SK-N-SH (cell line): ENCODE data around the gene UVRAG. TPM values are rescaled to one million over a fixed set of nuclear protein-coding genes. Genes with fewer than 3 reads are reported as not detected.

Experiments
- CTCF ChIA-PET: fragments of 300-600, 350-600 bp; formaldehyde crosslinking; extraction: SDS; loops from one replicate; lab custom pipeline; 2021; lab: Yijun Ruan, JAX
- POLR2A ChIA-PET: fragments of 350-600 bp; sonication (Branson Sonifier 250); formaldehyde crosslinking; extraction: SDS; loops from one replicate; lab custom pipeline; 2020; ENCODE audit warnings: antibody characterized with exemption, inconsistent platforms; lab: Yijun Ruan, JAX
- DNase-seq: peaks from one replicate; pipeline ENCODE4 v3.0.0; 2012
- H2AFZ ChIP-seq: fragments of 200-600 bp; sonication (generic); 2 replicates; pipeline ENCODE4 v1.8.1; 2016; ENCODE audit warnings: antibody characterized with exemption, mild to moderate bottlenecking, low read depth
- H3F3A ChIP-seq: fragments of 200-600 bp; sonication (generic); replicated peaks from 2 replicates; pipeline ENCODE3; 2016; ENCODE audit warnings: antibody characterized with exemption, mild to moderate bottlenecking; ENCODE audit not compliant: insufficient read depth
- H3K27ac ChIP-seq, 2 experiments: fragments of 200-500 bp in 1 of 2; fragments of 200-600 bp in 1 of 2; sonication (Bioruptor generic) in 1 of 2; sonication (generic), shearing (Covaris generic) in 1 of 2; 2 replicates each; pipeline versions ENCODE4 v1.5.1 to v1.6.1; 2014 to 2016; ENCODE audit warnings: low read depth in 2 of 2, inconsistent platforms in 1 of 2, low read length in 1 of 2, mild to moderate bottlenecking in 1 of 2, mixed read lengths in 1 of 2
- H3K27me3 ChIP-seq: fragments of 200-600 bp; sonication (generic), shearing (Covaris generic); 2 replicates; pipeline ENCODE4 v1.6.1; 2016; ENCODE audit warnings: mixed run types; ENCODE audit not compliant: insufficient read depth
- H3K36me3 ChIP-seq, 2 experiments: fragments of 200-500 bp in 1 of 2; fragments of 200-600 bp in 1 of 2; sonication (Bioruptor generic) in 1 of 2; sonication (generic) in 1 of 2; replicated peaks in 1 of 2; 2 replicates each; pipeline versions ENCODE3 to v1.5.1; 2014 to 2016; ENCODE audit warnings: low read length in 1 of 2, mild to moderate bottlenecking in 1 of 2; ENCODE audit not compliant: insufficient read depth in 2 of 2, control insufficient read depth in 1 of 2
- H3K4me1 ChIP-seq, 2 experiments: fragments of 200-500 bp in 1 of 2; fragments of 200-600 bp in 1 of 2; sonication (Bioruptor generic) in 1 of 2; sonication (generic), shearing (Covaris generic) in 1 of 2; 2 replicates each; pipeline versions ENCODE4 v1.5.1 to v1.6.1; 2014 to 2016; ENCODE audit warnings: low read depth in 1 of 2, low read length in 1 of 2, mixed run types in 1 of 2; ENCODE audit not compliant: insufficient read depth in 2 of 2, control insufficient read depth in 1 of 2
- H3K4me2 ChIP-seq: fragments of 200-600 bp; sonication (generic), shearing (Covaris generic); 2 replicates; pipeline ENCODE4 v1.6.1; 2017; ENCODE audit warnings: mixed run types
- H3K4me3 ChIP-seq, 2 experiments: fragments of 200-500 bp in 1 of 2; fragments of 200-600 bp in 1 of 2; sonication (Bioruptor generic) in 1 of 2; sonication (generic), shearing (Covaris generic) in 1 of 2; 2 replicates each; pipeline versions ENCODE4 v1.5.1 to v1.8.1; 2014 to 2016; ENCODE audit warnings: low read depth in 2 of 2, inconsistent platforms in 1 of 2, low read length in 1 of 2, mild to moderate bottlenecking in 1 of 2, mixed read lengths in 1 of 2, moderate library complexity in 1 of 2
- H3K79me2 ChIP-seq: fragments of 200-600 bp; sonication (generic); 2 replicates; pipeline ENCODE4 v1.8.1; 2017; ENCODE audit warnings: mild to moderate bottlenecking; ENCODE audit not compliant: insufficient read depth
- H3K9ac ChIP-seq: fragments of 200-600 bp; sonication (generic); 2 replicates; pipeline ENCODE4 v1.6.1; 2017; ENCODE audit warnings: mixed run types
- H3K9me2 ChIP-seq: fragments of 200-600 bp; sonication (generic); 2 replicates; pipeline ENCODE4 v1.6.1; 2017; ENCODE audit warnings: mixed run types
- H3K9me3 ChIP-seq: fragments of 200-600 bp; sonication (generic); 2 replicates; pipeline ENCODE4 v1.6.1; 2017; ENCODE audit warnings: mixed run types, mild to moderate bottlenecking, moderate library complexity
- H4K20me1 ChIP-seq: fragments of 200-600 bp; sonication (generic); 2 replicates; pipeline ENCODE4 v1.6.1; 2017; ENCODE audit warnings: mild to moderate bottlenecking, mixed run types; ENCODE audit not compliant: insufficient read depth
- CTCF ChIP-seq: fragments of 200-600 bp; sonication (generic); IDR thresholded peaks from 2 replicates; pipeline ENCODE4 v1.6.1; 2017; ENCODE audit warnings: antibody characterized with exemption, mild to moderate bottlenecking, moderate library complexity
- ELF1 ChIP-seq: IDR thresholded peaks from 2 replicates; pipeline ENCODE4 v1.4.0; 2012
- EP300 ChIP-seq, 2 experiments: IDR thresholded peaks; 2 replicates each; pipeline versions ENCODE4 v1.4.0 to v1.6.1; 2012; ENCODE audit warnings: borderline replicate concordance in 1 of 2, low read depth in 1 of 2, low read length in 1 of 2
- EZH2phosphoT487 ChIP-seq: fragments of 200-600 bp; sonication (generic); IDR thresholded peaks from 2 replicates; pipeline ENCODE4 v1.6.1; 2017; ENCODE audit warnings: low read depth, mixed run types, mild to moderate bottlenecking, antibody characterized with exemption, moderate library complexity, borderline replicate concordance
- FOSL2 ChIP-seq: IDR thresholded peaks from 2 replicates; pipeline ENCODE4 v1.4.0; 2012; ENCODE audit warnings: low read depth, mild to moderate bottlenecking, moderate library complexity, borderline replicate concordance
- FOXJ3 ChIP-seq: sonication (generic); formaldehyde crosslinking; IDR thresholded peaks from 2 replicates; pipeline ENCODE4 v1.5.1; 2020; ENCODE audit warnings: mild to moderate bottlenecking, missing genetic modification reagents
- GATA2 ChIP-seq: sonication (generic); formaldehyde crosslinking; IDR thresholded peaks from 2 replicates; pipeline ENCODE4 v1.5.0; 2020; ENCODE audit warnings: mild to moderate bottlenecking, missing genetic modification reagents
- JUND ChIP-seq: IDR thresholded peaks from 2 replicates; pipeline ENCODE4 v1.4.0; 2012
- MEF2A ChIP-seq: IDR thresholded peaks from 2 replicates; pipeline ENCODE4 v1.4.0; 2012; ENCODE audit warnings: low read depth, borderline replicate concordance
- MXI1 ChIP-seq: IDR thresholded peaks from 2 replicates; pipeline ENCODE4 v1.6.1; 2012; ENCODE audit warnings: mild to moderate bottlenecking, low read depth, low read length, improper control_type of control experiment
- NFIC ChIP-seq: IDR thresholded peaks from 2 replicates; pipeline ENCODE4 v1.4.0; 2012; ENCODE audit warnings: borderline replicate concordance
- NRF1 ChIP-seq: IDR thresholded peaks from 2 replicates; pipeline ENCODE4 v1.6.1; 2012; ENCODE audit warnings: low read depth, mild to moderate bottlenecking, low read length
- PBX3 ChIP-seq: IDR thresholded peaks from 2 replicates; pipeline ENCODE4; 2012
- REST ChIP-seq: IDR thresholded peaks from 2 replicates; pipeline ENCODE4 v1.6.1; 2012; ENCODE audit warnings: mild to moderate bottlenecking, low read depth, low read length, moderate library complexity
- SIN3A ChIP-seq: IDR thresholded peaks from 2 replicates; pipeline ENCODE4 v1.6.1; 2012; ENCODE audit warnings: low read depth, mild to moderate bottlenecking, low read length, moderate library complexity, borderline replicate concordance
- TAF1 ChIP-seq: IDR thresholded peaks from 2 replicates; pipeline ENCODE4 v1.6.1; 2012; ENCODE audit warnings: low read depth, mild to moderate bottlenecking, low read length, moderate library complexity, borderline replicate concordance
- TCF12 ChIP-seq: IDR thresholded peaks from 2 replicates; pipeline ENCODE4 v1.4.0; 2012
- USF1 ChIP-seq: IDR thresholded peaks from 2 replicates; pipeline ENCODE4 v1.4.0; 2012; ENCODE audit warnings: low read depth, borderline replicate concordance
- USF2 ChIP-seq: fragments of 150-350 bp; IDR thresholded peaks from 2 replicates; pipeline ENCODE4 v1.6.1; 2017; ENCODE audit warnings: antibody characterized with exemption, low read length, low read depth, borderline replicate concordance
- WGBS: methylation state at CpG from one replicate; pipeline ENCODE4 v1.1.6; 2017; ENCODE audit warnings: low lambda C conversion rate; 5-methylcytosine and 5-hydroxymethylcytosine counted together
- polyA plus RNA-seq, 3 experiments: library from polyadenylated mRNA; depleted of rRNA; stranded (reverse); fragments of >200 nt; gene quantifications; 2 replicates each; pipeline ENCODE4 v1.2.3, GENCODE V29; 2012

The UVRAG gene
- polyA plus RNA-seq, 1 of the 3 experiments (the other 2 are of a cell fraction), result 5.8 TPM

- no peaks in the 10 kb centered on the region for H3K36me3 ChIP-seq
- TF ChIP-seq NFIC, result no peak
- TF ChIP-seq USF1, result no peak
- TF ChIP-seq FOXJ3, result no peak
- TF ChIP-seq MEF2A, result no peak
- no peak for TF ChIP-seq TCF12
- no peak for TF ChIP-seq REST
- no peak for TF ChIP-seq ELF1
- TF ChIP-seq CTCF, result no peak
- TF ChIP-seq EP300 (IDR thresholded peaks at IDR 0.05; ENCODE audit: borderline replicate concordance in 1 of 2, low read depth in 1 of 2, low read length in 1 of 2), result no peak
- TF ChIP-seq GATA2 (CRISPR knock-in tag), result no peak
- no peak for TF ChIP-seq USF2
- no peak for TF ChIP-seq NRF1
- TF ChIP-seq PBX3, result no peak
- no peak for TF ChIP-seq EZH2phosphoT487
- TF ChIP-seq JUND, result no peak
- no peak for TF ChIP-seq SIN3A
- TF ChIP-seq TAF1, result no peak
- no peak for TF ChIP-seq MXI1
- TF ChIP-seq FOSL2, result no peak
- TF ChIP-seq, all 33 proteins: peak for 0
- no peaks in the 10 kb centered on the region for H3K9me2 ChIP-seq
- ChIA-PET CTCF (interaction anchor here (1.9 kb wide), 1 partner anchor 9 kb away, joined by 4 read pairs; no protein-coding TSS in a partner anchor), POLR2A (no interaction called here)
- H2AFZ ChIP-seq, result no peak overlapping the region
- H3K79me2 ChIP-seq, result no peaks in the 10 kb centered on the region
- no peaks in the 10 kb centered on the region for H4K20me1 ChIP-seq
- no peaks in the 10 kb centered on the region for H3K27me3 ChIP-seq
- no peaks in the 10 kb centered on the region for H3K9me3 ChIP-seq
- DNase-seq, result no peak
- no peak overlapping the region for H3K4me2 ChIP-seq
- H3K9ac ChIP-seq, result no peak overlapping the region
- H3K4me3 ChIP-seq, result no peak overlapping the region
- no peaks in the 10 kb centered on the region for H3F3A ChIP-seq
- 80% methylated on average over 6 of the region's 6 CpGs for WGBS
- peaks cover 0 to 15% of the 10 kb centered on the region in 2 experiments; a peak in 1 of 4 replicates for H3K4me1 ChIP-seq
- no peak overlapping the region for H3K27ac ChIP-seq
Measured at GRCh38 chr11:76149713-76150112, 334.7 kb downstream of the UVRAG start.
